Measurements from ENCODE around the gene FOLH1. TPM values are rescaled to one million over a fixed set of nuclear protein-coding genes. Genes with fewer than 3 reads are reported as not detected.

FOLH1 gene
- total RNA-seq, 1 experiment from 2014 or later, result not detected

GRCh38 chr11:49221112-49221511 lies 12.7 kb upstream of the FOLH1 start:
- Histone ChIP-seq H3K27ac (ENCODE audit: low read depth, low read length) (no peak overlapping the region), H3K9me3 (ENCODE audit: control insufficient read depth in 1 of 2, insufficient read depth in 1 of 2, low read depth in 1 of 2, low read length in 2 of 2) (no peaks in the 10 kb centered on the region), H3K9ac (ENCODE audit: low read length) (no peak overlapping the region), H4K20me1 (ENCODE audit: insufficient read depth) (no peaks in the 10 kb centered on the region), H3K27me3 (ENCODE audit: insufficient read depth, low read length) (no peaks in the 10 kb centered on the region), H2AFZ (ENCODE audit: low read depth, low read length, poor library complexity, severe bottlenecking) (no peak overlapping the region), H3K36me3 (ENCODE audit: control insufficient read depth in 1 of 2, insufficient read depth in 2 of 2, low read length in 2 of 2) (no peaks in the 10 kb centered on the region), H3K4me2 (ENCODE audit: low read length) (no peak overlapping the region), H3K79me2 (ENCODE audit: insufficient read depth, low read length) (no peaks in the 10 kb centered on the region), H3K9me2 (ENCODE audit: insufficient read depth) (no peaks in the 10 kb centered on the region), H3K4me3 (replicated peaks in 1 of 2; ENCODE audit: low read depth in 1 of 2, low read length in 2 of 2) (no peak overlapping the region), H3K4me1 (ENCODE audit: control insufficient read depth in 1 of 2, insufficient read depth in 2 of 2, low read length in 2 of 2) (no peaks in the 10 kb centered on the region)
- no TSS peak for BruUV-seq (replicated peaks)
- ChIA-PET CTCF (no interaction called here), RAD21 (ENCODE audit: low non-redundant PET in 1 of 2, low total read pairs in 2 of 2, uncharacterized antibody in 2 of 2, unreplicated experiment in 2 of 2) (no interaction called here), POLR2A (no interaction called here)
- DNase-seq (ENCODE audit: low read depth, low spot score) (no peak), ATAC-seq (no peak)
- intact Hi-C loops (cut with micrococcal nuclease), result no loop called here
- no peak for TF ChIP-seq JUND (IDR thresholded peaks at IDR 0.05)
- TF ChIP-seq CBX3 (IDR thresholded peaks at IDR 0.05; ENCODE audit: low read depth), result no peak
- TF ChIP-seq, protein P1, sequence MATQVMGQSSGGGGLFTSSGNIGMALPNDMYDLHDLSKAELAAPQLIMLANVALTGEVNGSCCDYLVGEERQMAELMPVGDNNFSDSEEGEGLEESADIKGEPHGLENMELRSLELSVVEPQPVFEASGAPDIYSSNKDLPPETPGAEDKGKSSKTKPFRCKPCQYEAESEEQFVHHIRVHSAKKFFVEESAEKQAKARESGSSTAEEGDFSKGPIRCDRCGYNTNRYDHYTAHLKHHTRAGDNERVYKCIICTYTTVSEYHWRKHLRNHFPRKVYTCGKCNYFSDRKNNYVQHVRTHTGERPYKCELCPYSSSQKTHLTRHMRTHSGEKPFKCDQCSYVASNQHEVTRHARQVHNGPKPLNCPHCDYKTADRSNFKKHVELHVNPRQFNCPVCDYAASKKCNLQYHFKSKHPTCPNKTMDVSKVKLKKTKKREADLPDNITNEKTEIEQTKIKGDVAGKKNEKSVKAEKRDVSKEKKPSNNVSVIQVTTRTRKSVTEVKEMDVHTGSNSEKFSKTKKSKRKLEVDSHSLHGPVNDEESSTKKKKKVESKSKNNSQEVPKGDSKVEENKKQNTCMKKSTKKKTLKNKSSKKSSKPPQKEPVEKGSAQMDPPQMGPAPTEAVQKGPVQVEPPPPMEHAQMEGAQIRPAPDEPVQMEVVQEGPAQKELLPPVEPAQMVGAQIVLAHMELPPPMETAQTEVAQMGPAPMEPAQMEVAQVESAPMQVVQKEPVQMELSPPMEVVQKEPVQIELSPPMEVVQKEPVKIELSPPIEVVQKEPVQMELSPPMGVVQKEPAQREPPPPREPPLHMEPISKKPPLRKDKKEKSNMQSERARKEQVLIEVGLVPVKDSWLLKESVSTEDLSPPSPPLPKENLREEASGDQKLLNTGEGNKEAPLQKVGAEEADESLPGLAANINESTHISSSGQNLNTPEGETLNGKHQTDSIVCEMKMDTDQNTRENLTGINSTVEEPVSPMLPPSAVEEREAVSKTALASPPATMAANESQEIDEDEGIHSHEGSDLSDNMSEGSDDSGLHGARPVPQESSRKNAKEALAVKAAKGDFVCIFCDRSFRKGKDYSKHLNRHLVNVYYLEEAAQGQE (IDR thresholded peaks at IDR 0.05; ENCODE audit: low read depth), result no peak
- TF ChIP-seq, protein P2, sequence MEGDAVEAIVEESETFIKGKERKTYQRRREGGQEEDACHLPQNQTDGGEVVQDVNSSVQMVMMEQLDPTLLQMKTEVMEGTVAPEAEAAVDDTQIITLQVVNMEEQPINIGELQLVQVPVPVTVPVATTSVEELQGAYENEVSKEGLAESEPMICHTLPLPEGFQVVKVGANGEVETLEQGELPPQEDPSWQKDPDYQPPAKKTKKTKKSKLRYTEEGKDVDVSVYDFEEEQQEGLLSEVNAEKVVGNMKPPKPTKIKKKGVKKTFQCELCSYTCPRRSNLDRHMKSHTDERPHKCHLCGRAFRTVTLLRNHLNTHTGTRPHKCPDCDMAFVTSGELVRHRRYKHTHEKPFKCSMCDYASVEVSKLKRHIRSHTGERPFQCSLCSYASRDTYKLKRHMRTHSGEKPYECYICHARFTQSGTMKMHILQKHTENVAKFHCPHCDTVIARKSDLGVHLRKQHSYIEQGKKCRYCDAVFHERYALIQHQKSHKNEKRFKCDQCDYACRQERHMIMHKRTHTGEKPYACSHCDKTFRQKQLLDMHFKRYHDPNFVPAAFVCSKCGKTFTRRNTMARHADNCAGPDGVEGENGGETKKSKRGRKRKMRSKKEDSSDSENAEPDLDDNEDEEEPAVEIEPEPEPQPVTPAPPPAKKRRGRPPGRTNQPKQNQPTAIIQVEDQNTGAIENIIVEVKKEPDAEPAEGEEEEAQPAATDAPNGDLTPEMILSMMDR (IDR thresholded peaks at IDR 0.05 in 2 of 3, conservative IDR thresholded peaks at IDR 0.05 in 1 of 3; ENCODE audit: borderline replicate concordance in 1 of 3, insufficient read depth in 1 of 3, low read depth in 2 of 3, low read length in 2 of 3), result no peak
- TF ChIP-seq RAD21 (IDR thresholded peaks at IDR 0.05; ENCODE audit: low read depth), result no peak

Measured in HCT116 (cell line).